ENCODE data around the gene ATG14. TPM values are rescaled to one million over a fixed set of nuclear protein-coding genes. Genes with fewer than 3 reads are reported as not detected.

ATG14 gene
- total and polyA plus RNA-seq, 2 experiments from 2014 or later: 7.3 to 15.2 TPM

DNA sequence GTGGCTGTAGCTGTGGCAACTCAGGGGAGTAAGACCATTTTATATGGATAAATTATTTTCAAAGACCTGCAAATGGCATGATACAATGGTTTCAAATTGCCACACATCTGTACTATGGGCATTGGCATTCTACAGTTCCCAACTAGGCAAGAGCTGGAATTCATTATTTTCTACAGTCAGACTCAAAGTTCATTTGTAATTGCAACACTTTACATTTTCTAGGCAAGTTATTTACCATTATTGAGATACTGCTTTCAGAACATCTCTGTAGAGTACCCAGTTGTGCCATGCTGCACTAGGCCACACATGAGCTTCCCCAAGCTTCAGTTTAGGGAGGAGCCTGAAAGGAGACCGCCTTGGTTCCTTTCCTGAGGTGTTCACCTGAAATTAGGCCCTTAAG, 8.0 kb upstream of the ATG14 start (continued):
- TF ChIP-seq, protein P1, sequence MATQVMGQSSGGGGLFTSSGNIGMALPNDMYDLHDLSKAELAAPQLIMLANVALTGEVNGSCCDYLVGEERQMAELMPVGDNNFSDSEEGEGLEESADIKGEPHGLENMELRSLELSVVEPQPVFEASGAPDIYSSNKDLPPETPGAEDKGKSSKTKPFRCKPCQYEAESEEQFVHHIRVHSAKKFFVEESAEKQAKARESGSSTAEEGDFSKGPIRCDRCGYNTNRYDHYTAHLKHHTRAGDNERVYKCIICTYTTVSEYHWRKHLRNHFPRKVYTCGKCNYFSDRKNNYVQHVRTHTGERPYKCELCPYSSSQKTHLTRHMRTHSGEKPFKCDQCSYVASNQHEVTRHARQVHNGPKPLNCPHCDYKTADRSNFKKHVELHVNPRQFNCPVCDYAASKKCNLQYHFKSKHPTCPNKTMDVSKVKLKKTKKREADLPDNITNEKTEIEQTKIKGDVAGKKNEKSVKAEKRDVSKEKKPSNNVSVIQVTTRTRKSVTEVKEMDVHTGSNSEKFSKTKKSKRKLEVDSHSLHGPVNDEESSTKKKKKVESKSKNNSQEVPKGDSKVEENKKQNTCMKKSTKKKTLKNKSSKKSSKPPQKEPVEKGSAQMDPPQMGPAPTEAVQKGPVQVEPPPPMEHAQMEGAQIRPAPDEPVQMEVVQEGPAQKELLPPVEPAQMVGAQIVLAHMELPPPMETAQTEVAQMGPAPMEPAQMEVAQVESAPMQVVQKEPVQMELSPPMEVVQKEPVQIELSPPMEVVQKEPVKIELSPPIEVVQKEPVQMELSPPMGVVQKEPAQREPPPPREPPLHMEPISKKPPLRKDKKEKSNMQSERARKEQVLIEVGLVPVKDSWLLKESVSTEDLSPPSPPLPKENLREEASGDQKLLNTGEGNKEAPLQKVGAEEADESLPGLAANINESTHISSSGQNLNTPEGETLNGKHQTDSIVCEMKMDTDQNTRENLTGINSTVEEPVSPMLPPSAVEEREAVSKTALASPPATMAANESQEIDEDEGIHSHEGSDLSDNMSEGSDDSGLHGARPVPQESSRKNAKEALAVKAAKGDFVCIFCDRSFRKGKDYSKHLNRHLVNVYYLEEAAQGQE (IDR thresholded peaks at IDR 0.05; ENCODE audit: unreplicated experiment): no peak
- TF ChIP-seq JUNB (IDR thresholded peaks at IDR 0.05; ENCODE audit: unreplicated experiment) (no peak), NANOG (IDR thresholded peaks at IDR 0.05; ENCODE audit: borderline replicate concordance) (no peak), ZNF114 (CRISPR knock-in tag; IDR thresholded peaks at IDR 0.05) (no peak), EZH2 (IDR thresholded peaks at IDR 0.05; ENCODE audit: low read depth, unreplicated experiment) (no peak), STAT1 (IDR thresholded peaks at IDR 0.05; ENCODE audit: unreplicated experiment) (no peak), POLR2AphosphoS5 (IDR thresholded peaks at IDR 0.05; ENCODE audit: low read depth) (no peak), ZNF331 (CRISPR knock-in tag; IDR thresholded peaks at IDR 0.05; ENCODE audit: low read depth) (no peak), CREB1 (CRISPR knock-in tag; IDR thresholded peaks at IDR 0.05; ENCODE audit: low read depth) (no peak)
- TF ChIP-seq, protein P2, sequence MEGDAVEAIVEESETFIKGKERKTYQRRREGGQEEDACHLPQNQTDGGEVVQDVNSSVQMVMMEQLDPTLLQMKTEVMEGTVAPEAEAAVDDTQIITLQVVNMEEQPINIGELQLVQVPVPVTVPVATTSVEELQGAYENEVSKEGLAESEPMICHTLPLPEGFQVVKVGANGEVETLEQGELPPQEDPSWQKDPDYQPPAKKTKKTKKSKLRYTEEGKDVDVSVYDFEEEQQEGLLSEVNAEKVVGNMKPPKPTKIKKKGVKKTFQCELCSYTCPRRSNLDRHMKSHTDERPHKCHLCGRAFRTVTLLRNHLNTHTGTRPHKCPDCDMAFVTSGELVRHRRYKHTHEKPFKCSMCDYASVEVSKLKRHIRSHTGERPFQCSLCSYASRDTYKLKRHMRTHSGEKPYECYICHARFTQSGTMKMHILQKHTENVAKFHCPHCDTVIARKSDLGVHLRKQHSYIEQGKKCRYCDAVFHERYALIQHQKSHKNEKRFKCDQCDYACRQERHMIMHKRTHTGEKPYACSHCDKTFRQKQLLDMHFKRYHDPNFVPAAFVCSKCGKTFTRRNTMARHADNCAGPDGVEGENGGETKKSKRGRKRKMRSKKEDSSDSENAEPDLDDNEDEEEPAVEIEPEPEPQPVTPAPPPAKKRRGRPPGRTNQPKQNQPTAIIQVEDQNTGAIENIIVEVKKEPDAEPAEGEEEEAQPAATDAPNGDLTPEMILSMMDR (conservative IDR thresholded peaks at IDR 0.05; ENCODE audit: low read depth in 2 of 2): no peak
- TF ChIP-seq, protein P3, sequence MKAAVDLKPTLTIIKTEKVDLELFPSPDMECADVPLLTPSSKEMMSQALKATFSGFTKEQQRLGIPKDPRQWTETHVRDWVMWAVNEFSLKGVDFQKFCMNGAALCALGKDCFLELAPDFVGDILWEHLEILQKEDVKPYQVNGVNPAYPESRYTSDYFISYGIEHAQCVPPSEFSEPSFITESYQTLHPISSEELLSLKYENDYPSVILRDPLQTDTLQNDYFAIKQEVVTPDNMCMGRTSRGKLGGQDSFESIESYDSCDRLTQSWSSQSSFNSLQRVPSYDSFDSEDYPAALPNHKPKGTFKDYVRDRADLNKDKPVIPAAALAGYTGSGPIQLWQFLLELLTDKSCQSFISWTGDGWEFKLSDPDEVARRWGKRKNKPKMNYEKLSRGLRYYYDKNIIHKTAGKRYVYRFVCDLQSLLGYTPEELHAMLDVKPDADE (IDR thresholded peaks at IDR 0.05): no peak

DNA sequence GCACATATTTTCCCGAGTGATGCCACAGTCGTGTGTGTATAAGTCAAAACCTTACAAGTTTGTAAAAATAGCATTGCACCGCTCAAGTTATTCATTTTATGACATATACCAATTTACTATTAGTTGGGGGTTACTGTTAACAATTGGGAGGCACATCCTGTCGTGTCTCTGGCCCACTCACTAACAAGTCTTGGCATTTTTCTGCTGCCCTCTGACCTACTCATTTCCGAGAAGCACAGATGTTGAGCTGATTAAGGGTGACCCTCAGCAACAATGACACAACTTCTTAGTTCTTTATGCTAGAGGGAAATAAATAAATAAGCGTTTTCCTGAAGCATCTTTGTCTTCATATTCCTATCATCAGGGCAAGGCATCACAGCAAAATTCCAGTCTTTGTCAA, 6.8 kb upstream of the ATG14 start:
- H3K36me3 Mint-ChIP-seq (ENCODE audit: low read depth): no peaks in the 10 kb centered on the region
- H3K4me1 ChIP-seq (ENCODE audit: insufficient read depth): no peaks in the 10 kb centered on the region
- no peak overlapping the region for H3K27ac Mint-ChIP-seq
- no peaks in the 10 kb centered on the region for H3K9me2 ChIP-seq (ENCODE audit: insufficient read depth)
- no peaks in the 10 kb centered on the region for H3K4me1 Mint-ChIP-seq
- H3K4me3 Mint-ChIP-seq: no peak overlapping the region
- no peaks in the 10 kb centered on the region for H3K36me3 ChIP-seq (ENCODE audit: insufficient read depth)
- no peaks in the 10 kb centered on the region for H3K27me3 ChIP-seq (ENCODE audit: insufficient read depth)
- H2AFZ ChIP-seq: no peak overlapping the region
- no peak overlapping the region for H3K4me3 ChIP-seq
- ATAC-seq (no peak), DNase-seq (ENCODE audit: low spot score) (no peak)
- H3K27me3 Mint-ChIP-seq (ENCODE audit: insufficient read depth, low read depth, poor library complexity): no peaks in the 10 kb centered on the region
- H3K27ac ChIP-seq (ENCODE audit: low read depth): no peak overlapping the region
- H3K9me3 Mint-ChIP-seq: no peaks in the 10 kb centered on the region
- H3K4me2 ChIP-seq: no peak overlapping the region
- no peaks in the 10 kb centered on the region for H4K20me1 ChIP-seq (replicated peaks; ENCODE audit: insufficient read depth)
- no peaks in the 10 kb centered on the region for H3F3A ChIP-seq (replicated peaks; ENCODE audit: low read depth)
- H3K79me2 ChIP-seq (replicated peaks; ENCODE audit: insufficient read depth): no peaks in the 10 kb centered on the region
- TF ChIP-seq ZNF331 (CRISPR knock-in tag; IDR thresholded peaks at IDR 0.05; ENCODE audit: low read depth) (no peak), NANOG (IDR thresholded peaks at IDR 0.05; ENCODE audit: borderline replicate concordance) (no peak), STAT1 (IDR thresholded peaks at IDR 0.05; ENCODE audit: unreplicated experiment) (no peak), EZH2 (IDR thresholded peaks at IDR 0.05; ENCODE audit: low read depth, unreplicated experiment) (no peak), JUNB (IDR thresholded peaks at IDR 0.05; ENCODE audit: unreplicated experiment) (no peak), EZH2phosphoT487 (IDR thresholded peaks at IDR 0.05; ENCODE audit: unreplicated experiment) (no peak), POLR2AphosphoS5 (IDR thresholded peaks at IDR 0.05; ENCODE audit: low read depth) (no peak), CREB1 (CRISPR knock-in tag; IDR thresholded peaks at IDR 0.05; ENCODE audit: low read depth) (no peak), ZNF114 (CRISPR knock-in tag; IDR thresholded peaks at IDR 0.05) (no peak)
- TF ChIP-seq, protein P2 (conservative IDR thresholded peaks at IDR 0.05; ENCODE audit: low read depth in 2 of 2): no peak
- TF ChIP-seq, protein P1 (IDR thresholded peaks at IDR 0.05; ENCODE audit: unreplicated experiment): no peak
- TF ChIP-seq, protein P3 (IDR thresholded peaks at IDR 0.05): no peak

All from GM23338 (cell line).